HepG2 (cell line): ENCODE results near the gene FRMD1. TPM values are rescaled to one million over a fixed set of nuclear protein-coding genes. Genes with fewer than 3 reads are reported as not detected.

Experiments
- ATAC-seq: fragments of 200-7000 bp; cut with Tn5 transposase; 3 replicates; pipeline ENCODE4 v1.9.1; 2020; ENCODE audit warnings: mild to moderate bottlenecking, moderate library complexity
- BruUV-seq: library from RNA; stranded (reverse); fragments of 400-500 nt; replicated peaks from 2 replicates; lab custom pipeline; 2021; lab: Mats Ljungman, UMichigan
- CTCF ChIA-PET: fragments of 300-600 bp; formaldehyde crosslinking; extraction: SDS; loops from one replicate; lab custom pipeline; 2021; ENCODE audit warnings: low total read pairs, inconsistent platforms, low intra/inter-chr PET ratio; lab: Yijun Ruan, JAX
- POLR2A ChIA-PET: fragments of 350-600 bp; sonication (Branson Sonifier 250); formaldehyde crosslinking; loops from one replicate; lab custom pipeline; 2020; ENCODE audit warnings: antibody characterized with exemption, inconsistent platforms; lab: Yijun Ruan, JAX
- DNase-seq: peaks from one replicate; pipeline ENCODE4 v3.0.0-alpha.2; 2015; ENCODE audit warnings: low spot score
- FAIRE-seq: peaks from 3 replicates; lab custom pipeline; 2011; peaks lifted over from hg19 to GRCh38; lab: Jason Lieb, UNC
- H2AFZ ChIP-seq: one replicate; pipeline ENCODE4 v1.6.1; 2011; ENCODE audit warnings: low read length, inconsistent platforms
- H3K27ac ChIP-seq: fragments of 300-600 bp; 3 replicates; pipeline ENCODE4 v1.8.0; 2011; ENCODE audit warnings: mixed run types, mild to moderate bottlenecking, mixed read lengths, low read length, inconsistent platforms; ENCODE audit not compliant: insufficient read depth; ENCODE audit errors: extremely low read length
- H3K27me3 ChIP-seq, 2 experiments: fragments of 200-600 bp in 1 of 2; 2 replicates in 1 of 2; 3 replicates in 1 of 2; pipeline versions ENCODE4 v1.6.0 to v1.8.0; 2011; ENCODE audit warnings: low read length in 2 of 2, mild to moderate bottlenecking in 2 of 2, moderate library complexity in 2 of 2, inconsistent platforms in 1 of 2; ENCODE audit not compliant: insufficient read depth in 2 of 2, control insufficient read depth in 1 of 2
- H3K36me3 ChIP-seq, 2 experiments: fragments of 200-600 bp in 1 of 2; replicated peaks in 1 of 2; 2 replicates in 1 of 2; 3 replicates in 1 of 2; pipeline versions ENCODE4 v1.5.1 to v1.8.0; 2011; ENCODE audit warnings: low read length in 2 of 2, inconsistent platforms in 1 of 2; ENCODE audit not compliant: insufficient read depth in 2 of 2, control insufficient read depth in 1 of 2
- H3K4me1 ChIP-seq: 2 replicates; pipeline ENCODE4 v1.5.1; 2012; ENCODE audit warnings: low read length, inconsistent platforms; ENCODE audit not compliant: insufficient read depth
- H3K4me2 ChIP-seq: 2 replicates; pipeline ENCODE4 v1.6.0; 2011; ENCODE audit warnings: low read depth, low read length, inconsistent platforms
- H3K4me3 ChIP-seq, 3 experiments: fragments of 200-600 bp in 1 of 3; sonication (generic), shearing (Covaris generic) in 1 of 3; replicated peaks in 1 of 3; 2 replicates each; pipeline ENCODE4 v1.5.1; 2011 to 2016; ENCODE audit warnings: low read length in 3 of 3, inconsistent platforms in 2 of 3, low read depth in 2 of 3, mild to moderate bottlenecking in 2 of 3, control low read depth in 1 of 3, mixed read lengths in 1 of 3; ENCODE audit not compliant: insufficient read depth in 1 of 3
- H3K79me2 ChIP-seq: one replicate; pipeline ENCODE4 v1.6.1; 2011; ENCODE audit warnings: low read length, inconsistent platforms; ENCODE audit not compliant: insufficient read depth
- H3K9ac ChIP-seq: 2 replicates; pipeline ENCODE4 v1.6.0; 2011; ENCODE audit warnings: mild to moderate bottlenecking, low read depth, low read length, inconsistent platforms; ENCODE audit not compliant: insufficient read depth
- H3K9me3 ChIP-seq: 2 replicates; pipeline ENCODE4 v1.5.1; 2012; ENCODE audit warnings: mild to moderate bottlenecking, low read length
- H4K20me1 ChIP-seq: 2 replicates; pipeline ENCODE4 v1.6.0; 2011; ENCODE audit warnings: inconsistent platforms, mild to moderate bottlenecking, low read length, moderate library complexity; ENCODE audit not compliant: insufficient read depth
- JARID2 ChIP-seq: sonication (generic); formaldehyde crosslinking; IDR thresholded peaks from 2 replicates; pipeline ENCODE4 v1.8.1; 2023; ENCODE audit warnings: missing genetic modification reagents, inconsistent platforms; ENCODE audit not compliant: insufficient replicate concordance
- ZNF687 ChIP-seq: sonication (generic); formaldehyde crosslinking; IDR thresholded peaks from 2 replicates; pipeline ENCODE4 v1.5.1; 2020; ENCODE audit warnings: mild to moderate bottlenecking, missing genetic modification reagents, moderate library complexity
- WGBS: methylation state at CpG from one replicate; pipeline ENCODE4 v1.1.6; 2017; ENCODE audit warnings: low lambda C conversion rate; 5-methylcytosine and 5-hydroxymethylcytosine counted together
- in situ Hi-C: cut with HindIII; loops from 2 replicates; pipeline ENCODE4 v1.10.0; 2017; ENCODE audit warnings: low pct_unique_long_range_greater_than_20kb; ENCODE audit not compliant: extremely low pct_ligation_motif_present
- intact Hi-C: fragments of 100-400 bp; cut with micrococcal nuclease; formaldehyde crosslinking; loops from one replicate; pipeline ENCODE4 v1.10.0; 2022; ENCODE audit not compliant: unreplicated experiment
- polyA plus RNA-seq, 8 experiments: library from polyadenylated mRNA; depleted of rRNA in 3 of 8; stranded (reverse) in 7 of 8; unstranded in 1 of 8; fragments of >200 nt; fragmentation: Illumina TruSeq in 4 of 8; extraction: Trizol in 4 of 8; gene quantifications; 2 replicates each; pipeline versions ENCODE4 v1.2.1 to v1.2.3, GENCODE V29; 2011 to 2016; ENCODE audit warnings: low read depth in 4 of 8, missing spikeins in 1 of 8, mixed read lengths in 1 of 8; ENCODE audit not compliant: insufficient read depth in 1 of 8
- total RNA-seq, 5 experiments: library from RNA; depleted of rRNA; stranded (reverse); fragments of >200 nt; fragmentation: Illumina TruSeq; extraction: Trizol; gene quantifications; 2 replicates each; pipeline ENCODE4 v1.2.3, GENCODE V29; 2016; ENCODE audit warnings: low read depth in 1 of 5

The FRMD1 gene
- total and polyA plus RNA-seq, 2 of the 13 experiments (the other 11 are each of a cell fraction or from before 2014, with no cell fraction given): 0.01 TPM; not detected in 1

DNA sequence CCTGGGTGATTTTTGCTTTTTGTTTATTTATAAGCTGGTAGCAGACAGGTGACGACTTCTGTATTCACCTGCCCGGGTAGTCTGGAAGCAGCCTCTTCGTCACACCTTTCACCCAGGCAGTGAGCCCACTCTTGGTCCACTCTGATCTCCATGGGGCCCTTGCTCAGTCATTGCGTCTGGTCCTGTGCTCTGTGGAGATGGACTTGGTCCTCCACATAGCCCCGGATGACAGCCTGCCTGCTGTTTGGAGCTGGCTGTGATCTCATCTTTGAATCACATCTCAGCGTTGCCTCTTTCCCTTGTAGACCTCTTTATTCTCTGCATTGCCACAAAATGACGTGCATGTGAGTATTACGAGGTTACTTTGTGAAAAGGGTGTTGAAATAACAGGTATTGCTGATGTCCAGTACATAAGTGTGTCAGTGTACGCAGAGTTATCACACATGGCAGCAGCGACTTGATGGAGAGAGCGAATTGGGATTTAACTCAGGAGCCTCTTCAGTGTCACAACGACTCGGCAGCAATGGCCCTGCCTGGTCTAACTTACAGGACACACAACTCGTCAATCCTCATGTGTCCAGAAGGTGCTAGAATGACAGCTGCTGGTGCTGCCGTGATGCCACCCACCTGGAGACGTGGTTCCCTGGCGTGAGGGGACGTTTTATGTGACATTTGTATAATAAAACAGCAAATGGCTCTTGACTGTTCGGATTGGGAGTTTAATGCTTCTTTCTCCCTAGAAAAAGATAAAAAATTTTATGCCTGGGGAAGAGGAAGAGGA is 24.2 kb upstream of the FRMD1 start:
- ChIA-PET CTCF (no interaction called here), POLR2A (no interaction called here)
- Histone ChIP-seq H3K4me2 (no peak overlapping the region), H3K27ac (no peak overlapping the region), H2AFZ (no peak overlapping the region), H3K9me3 (no peaks in the 10 kb centered on the region), H3K36me3 (no peaks in the 10 kb centered on the region), H3K9ac (no peak overlapping the region), H3K4me3 (no peak overlapping the region), H3K79me2 (no peaks in the 10 kb centered on the region), H3K27me3 (peaks cover 6 to 53% of the 10 kb centered on the region in 2 experiments), H4K20me1 (no peaks in the 10 kb centered on the region), H3K4me1 (no peaks in the 10 kb centered on the region)
- 33% methylated on average over 19 of the region's 19 CpGs for WGBS
- BruUV-seq: no TSS peak
- DNase-seq (no peak), ATAC-seq (no peak), FAIRE-seq (no peak)
- in situ Hi-C loops: no loop called here
- intact Hi-C loops: no loop called here
- TF ChIP-seq JARID2 (CRISPR knock-in tag) (no peak), ZNF687 (CRISPR knock-in tag) (no peak)
